GM12865 (cell line): Measurements from ENCODE around the gene ACKR2.

Experiments
- DNase-seq: peaks from one replicate; pipeline ENCODE4 v3.0.0; 2010; ENCODE audit warnings: low read depth
- H3K4me3 ChIP-seq: 2 replicates; pipeline ENCODE4 v1.5.1; 2011; ENCODE audit warnings: mild to moderate bottlenecking, low read depth, low read length, control low read depth
- CTCF ChIP-seq: IDR thresholded peaks from 2 replicates; pipeline ENCODE4 v1.5.1; 2011; ENCODE audit warnings: low read length, control low read depth, low read depth, inconsistent platforms; ENCODE audit not compliant: insufficient read depth; ENCODE audit errors: missing control alignments

Gene ACKR2

DNA sequence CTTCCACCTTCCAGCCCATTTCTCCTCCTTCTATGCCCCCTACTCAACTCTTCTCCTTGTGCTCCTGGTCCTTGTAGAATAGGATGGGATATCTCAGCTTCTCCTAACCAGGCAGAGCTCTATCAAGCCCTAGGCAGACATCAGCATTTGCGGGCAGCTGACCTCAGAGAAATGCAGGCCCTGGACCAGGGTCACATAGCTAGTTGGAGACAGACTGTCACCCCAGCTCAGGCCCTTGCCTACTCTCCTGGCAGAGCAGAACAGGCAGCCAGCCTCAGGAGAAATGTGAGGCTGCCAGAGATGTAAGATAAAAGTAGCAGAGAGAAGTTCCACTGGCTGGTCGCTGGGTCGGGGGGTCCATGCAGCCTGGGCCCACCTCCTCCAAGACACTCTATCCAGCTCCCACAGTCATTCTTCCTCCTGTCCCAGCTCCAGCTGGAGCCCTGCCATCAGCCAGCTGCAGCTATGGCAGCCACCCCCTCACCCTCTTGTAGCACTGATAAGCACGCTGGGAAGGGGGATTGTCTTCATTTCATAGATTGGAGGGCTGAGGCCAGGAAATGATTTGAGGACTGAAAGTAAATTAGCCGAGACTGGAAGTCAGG, 62.4 kb downstream of the ACKR2 start:
- no peak overlapping the region for H3K4me3 ChIP-seq
- no peak for TF ChIP-seq CTCF
- no peak for DNase-seq

DNA sequence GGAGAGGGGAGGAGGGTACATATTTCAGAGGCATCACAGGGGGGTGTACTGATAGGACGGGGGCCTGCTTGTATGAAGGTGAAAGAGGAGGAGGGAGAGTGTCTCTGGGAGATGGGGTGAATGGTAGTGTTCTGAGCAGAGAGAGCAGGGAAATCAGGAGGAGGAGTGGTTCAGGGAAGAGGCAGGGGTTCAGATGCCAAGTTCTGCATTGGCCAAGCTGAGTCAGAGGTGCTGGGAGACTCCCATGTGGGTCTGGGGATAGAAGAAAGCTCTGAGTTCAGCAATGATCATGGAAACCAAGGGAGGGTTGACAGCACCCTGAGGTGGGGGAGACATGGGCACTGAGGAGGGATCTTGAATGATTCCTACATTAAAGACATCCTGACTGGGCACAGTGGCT, 63.5 kb downstream of the ACKR2 start:
- no peak overlapping the region for H3K4me3 ChIP-seq
- TF ChIP-seq CTCF: no peak
- no peak for DNase-seq

DNA sequence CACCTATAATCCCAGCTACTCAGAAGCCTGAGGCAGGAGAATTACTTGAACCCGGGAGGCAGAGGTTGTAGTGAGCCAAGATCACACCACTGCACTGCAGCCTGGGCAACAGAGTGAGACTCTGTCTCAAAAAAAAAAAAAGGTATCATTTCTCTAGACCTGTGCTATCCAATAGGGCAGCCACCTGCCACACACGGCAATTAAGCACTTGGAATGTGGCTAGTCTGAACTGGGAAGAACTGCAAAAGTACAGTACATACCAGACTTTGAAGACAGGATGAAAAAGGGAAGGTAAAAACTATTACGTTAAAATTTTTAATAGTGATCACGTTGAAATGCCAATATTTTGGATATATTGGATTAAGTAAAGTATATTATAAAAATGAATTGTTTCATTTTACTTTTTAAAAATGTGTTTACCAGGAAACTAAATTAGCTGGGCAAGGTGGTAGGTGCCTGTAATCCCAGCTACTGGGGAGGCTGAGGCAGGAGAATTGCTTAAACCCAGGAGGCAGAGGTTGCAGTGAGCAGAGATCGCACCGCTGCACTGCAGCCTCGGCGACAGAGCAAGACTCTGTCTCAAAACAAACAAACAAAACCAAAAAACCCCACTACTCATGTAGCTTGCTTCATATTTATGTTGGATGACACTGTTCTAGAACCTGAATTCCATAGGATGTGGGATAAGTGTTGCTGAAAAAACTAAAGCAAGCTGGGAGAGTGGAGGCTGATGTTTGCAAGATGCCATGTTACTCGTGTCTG, 64.2 kb downstream of the ACKR2 start:
- no peak for TF ChIP-seq CTCF
- DNase-seq: no peak
- no peak overlapping the region for H3K4me3 ChIP-seq

GRCh38 chr3:42874749-42875148, 65.5 kb downstream of the ACKR2 start:
- no peak for TF ChIP-seq CTCF
- no peak for DNase-seq
- no peak overlapping the region for H3K4me3 ChIP-seq

- TF ChIP-seq CTCF: no peak
- H3K4me3 ChIP-seq: no peak within 1 kb of the TSS
- DNase-seq: no peak
These were observed 66.3 kb downstream of the ACKR2 start, which contains the start of gene CYP8B1 for GRCh38 chr3:42875325-42876151. TSS of gene CYP8B1 (minus strand) at chr3:42875879. CDS start at chr3:42875816, 63 bp downstream.

DNA sequence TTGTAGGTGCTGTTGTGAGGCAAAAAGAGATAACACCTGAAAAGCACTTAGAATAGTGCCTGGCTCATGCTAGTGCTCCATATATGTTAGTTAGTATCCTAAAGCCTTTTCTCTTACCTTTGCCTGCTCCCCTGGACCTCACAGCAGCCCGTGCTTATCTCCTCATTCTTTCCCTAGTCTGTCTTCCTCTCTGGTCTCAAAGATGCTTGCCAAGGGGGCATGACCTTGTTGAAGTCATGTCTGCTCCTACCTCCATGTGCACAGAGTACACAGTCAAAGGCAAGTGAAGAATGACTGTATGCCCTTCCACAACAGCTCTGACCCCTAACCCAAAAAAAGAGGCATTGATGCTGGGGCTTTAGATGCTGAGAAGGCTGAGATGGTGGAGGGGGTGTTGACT, 67.2 kb downstream of the ACKR2 start:
- DNase-seq: no peak
- H3K4me3 ChIP-seq: no peak overlapping the region
- TF ChIP-seq CTCF: no peak
